Suprapubic skin (tissue), 4 donors: ENCODE results near the gene TNFRSF14. TPM values are rescaled to one million over a fixed set of nuclear protein-coding genes. Genes with fewer than 3 reads are reported as not detected.

ENCODE experiments used
- DNase-seq, 2 donors: peaks; one replicate each; pipeline ENCODE4 v3.0.0-alpha.2; 2019; ENCODE audit warnings: low spot score in 2 of 2
- H3K27ac ChIP-seq: fragments of 200-600 bp; sonication (generic); one replicate; pipeline ENCODE4 v1.5.1; 2019
- H3K27me3 ChIP-seq: fragments of 200-600 bp; sonication (generic); one replicate; pipeline ENCODE4 v1.5.1; 2019
- H3K36me3 ChIP-seq: fragments of 200-600 bp; sonication (generic); one replicate; pipeline ENCODE4 v1.5.1; 2019
- H3K4me1 ChIP-seq: fragments of 200-600 bp; sonication (generic); one replicate; pipeline ENCODE4 v1.5.1; 2019
- H3K4me3 ChIP-seq: fragments of 200-600 bp; sonication (generic); one replicate; pipeline ENCODE4 v1.5.1; 2019; ENCODE audit warnings: mild to moderate bottlenecking
- H3K9me3 ChIP-seq: fragments of 200-600 bp; sonication (generic); one replicate; pipeline ENCODE4 v1.5.1; 2019
- EP300 ChIP-seq: sonication (generic); formaldehyde crosslinking; IDR thresholded peaks from one replicate; pipeline ENCODE4 v1.6.1; 2017; ENCODE audit warnings: antibody characterized with exemption
- POLR2A ChIP-seq, 2 donors: fragments of 450-650 bp; IDR thresholded peaks; one replicate each; pipeline ENCODE4 v1.6.1; 2017; ENCODE audit warnings: antibody characterized with exemption in 2 of 2, mild to moderate bottlenecking in 2 of 2, moderate library complexity in 2 of 2
- POLR2AphosphoS5 ChIP-seq, 3 donors: sonication (generic); formaldehyde crosslinking; IDR thresholded peaks; one replicate each; pipeline ENCODE4 v1.6.1; 2017; ENCODE audit warnings: antibody characterized with exemption in 3 of 3
- WGBS: methylation state at CpG from one replicate; pipeline ENCODE4 v1.1.5; 2018; 5-methylcytosine and 5-hydroxymethylcytosine counted together
- total RNA-seq, 4 donors: library from RNA; depleted of rRNA; stranded (reverse); fragments of >200 nt; gene quantifications; one replicate each; pipeline ENCODE4 v1.1.0, GENCODE V29; 2016
- TF ChIP-seq, protein P1 (sequence below), 2 donors: fragments of 200-600 bp in 1 of 2; fragments of 450-650 bp in 1 of 2; sonication (generic) in 1 of 2; IDR thresholded peaks; one replicate each; pipeline ENCODE4 v1.5.1; 2016 to 2019; ENCODE audit warnings: antibody characterized with exemption in 2 of 2, mild to moderate bottlenecking in 1 of 2, moderate library complexity in 1 of 2

Gene TNFRSF14
- total RNA-seq, 4 donors from 2014 or later: 33.3 to 111 (median 60.9) TPM

DNA sequence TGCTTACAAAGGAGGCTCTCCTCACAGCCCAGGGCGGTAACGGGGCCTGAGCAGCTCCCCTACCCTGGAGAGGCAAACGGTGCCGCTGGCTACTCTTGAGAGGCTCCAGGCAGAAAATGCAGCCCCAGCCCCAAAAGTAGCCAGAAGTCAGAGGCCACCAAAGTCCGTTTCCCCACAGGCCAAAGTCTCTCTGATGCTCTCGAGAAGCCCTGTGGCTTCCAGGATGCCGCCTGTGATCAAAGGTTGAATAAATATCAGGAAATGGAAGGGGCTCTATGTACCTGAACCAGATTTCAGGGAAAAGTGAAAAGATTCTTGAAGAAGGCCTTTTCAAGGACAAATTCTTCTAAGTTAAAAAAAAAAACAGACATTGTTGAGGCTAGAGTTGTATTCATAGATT, 33.9 kb upstream of the TNFRSF14 start:
- Histone ChIP-seq H3K4me3 (no peak overlapping the region), H3K27ac (no peak overlapping the region), H3K27me3 (no peaks in the 10 kb centered on the region), H3K9me3 (no peaks in the 10 kb centered on the region), H3K4me1 (peaks cover 37% of the 10 kb centered on the region), H3K36me3 (peaks cover 47% of the 10 kb centered on the region)
- no peak for DNase-seq
- TF ChIP-seq, protein P1, sequence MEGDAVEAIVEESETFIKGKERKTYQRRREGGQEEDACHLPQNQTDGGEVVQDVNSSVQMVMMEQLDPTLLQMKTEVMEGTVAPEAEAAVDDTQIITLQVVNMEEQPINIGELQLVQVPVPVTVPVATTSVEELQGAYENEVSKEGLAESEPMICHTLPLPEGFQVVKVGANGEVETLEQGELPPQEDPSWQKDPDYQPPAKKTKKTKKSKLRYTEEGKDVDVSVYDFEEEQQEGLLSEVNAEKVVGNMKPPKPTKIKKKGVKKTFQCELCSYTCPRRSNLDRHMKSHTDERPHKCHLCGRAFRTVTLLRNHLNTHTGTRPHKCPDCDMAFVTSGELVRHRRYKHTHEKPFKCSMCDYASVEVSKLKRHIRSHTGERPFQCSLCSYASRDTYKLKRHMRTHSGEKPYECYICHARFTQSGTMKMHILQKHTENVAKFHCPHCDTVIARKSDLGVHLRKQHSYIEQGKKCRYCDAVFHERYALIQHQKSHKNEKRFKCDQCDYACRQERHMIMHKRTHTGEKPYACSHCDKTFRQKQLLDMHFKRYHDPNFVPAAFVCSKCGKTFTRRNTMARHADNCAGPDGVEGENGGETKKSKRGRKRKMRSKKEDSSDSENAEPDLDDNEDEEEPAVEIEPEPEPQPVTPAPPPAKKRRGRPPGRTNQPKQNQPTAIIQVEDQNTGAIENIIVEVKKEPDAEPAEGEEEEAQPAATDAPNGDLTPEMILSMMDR (IDR thresholded peaks at IDR 0.05): no peak
- no peak for TF ChIP-seq EP300
- no peak for TF ChIP-seq POLR2A (IDR thresholded peaks at IDR 0.05)
- TF ChIP-seq POLR2AphosphoS5 (IDR thresholded peaks at IDR 0.05): no peak
- 88% methylated on average over 7 of the region's 7 CpGs for WGBS

DNA sequence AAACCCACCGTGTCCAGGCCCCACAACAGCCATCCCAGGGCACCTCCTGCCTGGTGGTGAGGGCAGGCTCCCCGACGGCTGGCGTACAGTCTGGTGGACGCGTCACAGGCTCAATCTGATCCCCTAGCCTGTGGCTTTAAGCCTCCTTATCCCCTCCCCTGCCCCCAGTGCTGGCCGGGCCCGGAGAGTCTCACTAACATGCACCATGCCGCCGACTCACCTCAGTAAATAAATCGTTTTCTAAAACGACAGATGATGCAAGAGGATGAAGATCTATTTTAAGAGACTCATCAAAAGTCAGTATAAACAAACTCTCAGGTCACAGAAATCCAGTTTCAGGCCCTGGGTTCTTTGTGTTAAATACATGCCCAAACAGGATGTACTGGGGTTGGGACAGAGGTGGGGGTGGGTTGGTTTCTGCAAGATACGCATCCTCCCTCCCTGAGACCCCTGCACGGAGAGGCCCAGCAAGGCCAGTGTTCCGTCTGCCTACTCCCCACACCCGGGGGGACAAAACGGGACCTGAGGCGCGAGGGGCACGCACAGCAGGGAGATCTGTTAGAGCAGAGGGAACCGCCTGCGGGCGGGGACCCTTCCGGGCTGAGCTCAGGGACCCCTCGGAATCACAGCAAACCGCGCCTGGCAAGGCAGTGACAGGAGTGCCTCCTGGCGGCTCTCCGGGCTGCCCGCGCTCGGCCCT, 32.8 kb upstream of the TNFRSF14 start:
- WGBS: 71% methylated on average over 27 of the region's 32 CpGs
- no peak overlapping the region for H3K27ac ChIP-seq
- no peaks in the 10 kb centered on the region for H3K27me3 ChIP-seq

DNA sequence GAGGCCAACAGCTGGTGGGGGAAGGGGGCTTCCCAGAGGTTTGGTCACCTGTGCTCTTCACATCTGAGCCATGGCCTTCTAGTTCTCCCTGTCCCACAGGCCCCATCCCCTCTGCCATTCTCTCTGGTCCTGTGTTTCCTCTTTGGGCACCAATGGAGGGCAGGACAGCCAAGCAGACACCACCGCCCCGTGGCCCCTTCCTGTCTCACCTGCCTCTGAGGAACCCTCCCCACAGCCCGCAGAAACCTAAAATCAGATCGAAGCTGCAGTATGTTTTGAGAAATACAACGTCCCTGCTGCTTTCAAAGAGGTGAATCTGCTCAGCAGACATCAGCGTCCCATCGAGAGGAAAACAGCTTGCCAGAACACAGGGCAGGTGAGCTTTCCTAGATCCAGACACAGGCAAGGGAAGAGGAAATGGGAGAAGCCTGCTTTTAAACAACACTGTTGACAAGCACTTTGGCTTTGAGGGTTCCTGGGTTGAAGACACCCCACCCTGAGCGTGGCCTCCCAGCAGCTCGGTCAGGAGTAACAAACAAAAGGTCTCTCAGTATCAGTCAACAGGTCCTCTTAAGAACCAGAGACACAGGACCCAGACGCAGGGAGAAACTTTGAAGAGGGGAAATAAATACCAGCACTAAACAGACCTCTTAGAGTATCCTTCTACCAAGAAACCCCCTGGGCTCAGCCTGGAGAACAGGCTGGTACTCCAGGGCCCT, 32.1 kb upstream of the TNFRSF14 start:
- Histone ChIP-seq H3K27me3 (no peaks in the 10 kb centered on the region), H3K4me3 (no peak overlapping the region), H3K9me3 (no peaks in the 10 kb centered on the region), H3K4me1 (peaks cover 55% of the 10 kb centered on the region), H3K27ac (no peak overlapping the region), H3K36me3 (peaks cover 28% of the 10 kb centered on the region)
- DNase-seq: no peak
- TF ChIP-seq POLR2AphosphoS5 (IDR thresholded peaks at IDR 0.05) (no peak), EP300 (no peak), POLR2A (IDR thresholded peaks at IDR 0.05) (no peak)
- TF ChIP-seq, protein P1 (IDR thresholded peaks at IDR 0.05): no peak
- 83% methylated on average over 10 of the region's 10 CpGs for WGBS

More for the DNA sequence above, 32.8 kb upstream of the TNFRSF14 start:
- no peak for DNase-seq
- TF ChIP-seq POLR2AphosphoS5 (IDR thresholded peaks at IDR 0.05): no peak
- TF ChIP-seq, protein P1 (IDR thresholded peaks at IDR 0.05): no peak
- TF ChIP-seq POLR2A (IDR thresholded peaks at IDR 0.05): no peak
- TF ChIP-seq EP300: no peak
- Histone ChIP-seq H3K9me3 (no peaks in the 10 kb centered on the region), H3K36me3 (peaks cover 35% of the 10 kb centered on the region), H3K4me1 (peaks cover 48% of the 10 kb centered on the region), H3K4me3 (no peak overlapping the region)

DNA sequence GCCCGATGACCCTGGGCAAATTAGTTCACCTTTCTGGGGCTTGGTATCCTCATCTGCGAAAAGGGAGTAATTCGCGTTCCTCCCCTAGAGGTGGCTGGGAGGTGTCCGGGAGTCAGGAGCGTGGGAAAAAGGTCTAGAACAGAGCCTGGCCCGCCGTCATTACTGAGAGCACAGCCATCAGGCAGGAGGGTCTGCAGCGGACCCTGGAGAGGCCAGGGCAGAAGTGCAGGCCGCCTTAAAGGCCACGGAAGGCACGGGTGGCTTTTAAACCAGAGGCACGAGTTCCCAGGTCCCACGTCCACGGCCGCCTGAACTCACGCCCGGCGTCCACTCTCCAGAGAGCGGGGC, 30.6 kb upstream of the TNFRSF14 start:
- WGBS: 4% methylated on average over 17 of the region's 20 CpGs
- DNase-seq: no peak
- peaks cover 13% of the 10 kb centered on the region for H3K36me3 ChIP-seq
- TF ChIP-seq EP300: no peak
- TF ChIP-seq POLR2A (IDR thresholded peaks at IDR 0.05): no peak
- TF ChIP-seq POLR2AphosphoS5 (IDR thresholded peaks at IDR 0.05): no peak
- H3K27ac ChIP-seq: no peak overlapping the region
- peaks cover 70% of the 10 kb centered on the region for H3K4me1 ChIP-seq
- peaks cover 6% of the 10 kb centered on the region for H3K27me3 ChIP-seq
- peak overlapping the region; percentile 58 for H3K4me3 ChIP-seq
- H3K9me3 ChIP-seq: no peaks in the 10 kb centered on the region

DNA sequence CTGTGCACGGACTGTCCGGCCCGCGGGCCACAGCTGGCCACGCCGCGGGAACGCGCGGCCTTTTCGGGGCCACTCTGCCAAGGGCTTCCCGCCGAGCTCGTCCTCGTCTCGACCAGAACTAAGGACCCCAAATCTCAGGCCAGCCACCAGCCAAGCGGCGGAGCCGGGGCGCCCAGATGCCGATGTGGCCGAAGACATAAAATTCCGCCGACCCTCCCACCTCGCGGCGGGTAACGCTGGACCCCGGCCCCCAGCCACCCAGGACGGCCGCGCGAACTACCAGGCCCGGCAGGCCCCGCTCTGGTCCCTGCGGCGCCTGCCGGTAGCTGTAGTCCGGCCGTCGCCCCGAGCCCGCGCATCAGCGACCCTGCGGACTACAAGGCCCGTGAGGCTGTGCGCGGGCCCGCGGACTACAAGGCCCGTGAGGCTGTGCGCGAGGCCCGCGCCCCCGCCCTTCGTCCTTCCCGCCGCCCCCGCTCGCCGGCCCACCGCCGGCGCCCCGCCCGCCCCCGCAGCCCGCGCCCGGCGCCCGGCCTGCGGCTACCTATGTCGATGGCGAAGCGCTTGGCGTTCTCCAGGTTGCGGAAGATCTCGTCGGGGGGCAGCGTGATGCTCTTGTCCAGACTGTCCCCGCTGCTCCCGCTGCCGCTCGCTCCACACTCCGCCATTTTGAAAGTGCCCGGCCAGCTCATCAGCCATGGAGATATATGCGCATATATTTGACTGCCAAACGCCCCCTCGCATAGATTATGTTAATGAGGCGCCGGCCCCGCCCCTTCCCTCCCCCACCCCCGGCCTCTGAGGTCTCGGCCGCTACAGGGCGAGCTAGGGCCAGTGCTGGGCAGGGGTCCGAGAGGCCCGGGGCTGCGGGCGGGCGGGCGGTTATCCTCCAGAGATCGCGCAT, 30.0 kb upstream of the TNFRSF14 start, which contains the start of gene PANK4:
PANK4 (minus strand) TSS at position 677 of the 904 bp plus-strand sequence; CDS start at position 668, 9 bp downstream.
- H3K4me3 ChIP-seq: peak within 1 kb of the TSS; percentile 58
- TF ChIP-seq EP300 (no peak), POLR2AphosphoS5 (IDR thresholded peaks at IDR 0.05) (no peak), POLR2A (IDR thresholded peaks at IDR 0.05) (no peak)
- TF ChIP-seq, protein P1 (IDR thresholded peaks at IDR 0.05): no peak
- 2% methylated on average over 16 of the region's 107 CpGs for WGBS
- peaks cover 76% of the 10 kb centered on the region for H3K4me1 ChIP-seq
- peaks cover 7% of the 10 kb centered on the region for H3K36me3 ChIP-seq
- H3K27ac ChIP-seq: peak within 1 kb of the TSS; percentile 78
- DNase-seq: peak; percentile 92 to 95
- H3K9me3 ChIP-seq: no peaks in the 10 kb centered on the region
- H3K27me3 ChIP-seq: peaks cover 12% of the 10 kb centered on the region
